Measurements from ENCODE around the gene RFC5. TPM values are rescaled to one million over a fixed set of nuclear protein-coding genes. Genes with fewer than 3 reads are reported as not detected.

Gene RFC5
- total and polyA plus RNA-seq, 10 of the 15 experiments (the other 5 are each of a cell fraction or from before 2014, with no cell fraction given) = 30.9 to 73.3 (median 53.5) TPM

- no peak for TF ChIP-seq ZBTB4 (CRISPR knock-in tag; IDR thresholded peaks at IDR 0.05)
- no peak for TF ChIP-seq SIX5 (IDR thresholded peaks at IDR 0.05; ENCODE audit: low read depth, low read length, severe bottlenecking)
- no peak for TF ChIP-seq USF1 (IDR thresholded peaks at IDR 0.05; ENCODE audit: borderline replicate concordance, extremely low read length, insufficient read depth, low read depth, low read length)
- TF ChIP-seq E4F1 (IDR thresholded peaks at IDR 0.05; ENCODE audit: borderline replicate concordance, partially characterized antibody) = no peak
- TF ChIP-seq EGR1 (IDR thresholded peaks at IDR 0.05; ENCODE audit: borderline replicate concordance in 1 of 2, low read depth in 2 of 2, low read length in 2 of 2) = no peak
- no peak for TF ChIP-seq CUX1 (IDR thresholded peaks at IDR 0.05; ENCODE audit: insufficient replicate concordance, low read depth, low read length)
These were observed 15.7 kb downstream of the RFC5 start (continued) for GRCh38 chr12:118032188-118032587.

All from GM12878 (cell line).